H1 (cell line): ENCODE data around the gene LRRC17. TPM values are rescaled to one million over a fixed set of nuclear protein-coding genes. Genes with fewer than 3 reads are reported as not detected.

Source experiments
- CTCF ChIA-PET: fragments of 300-600 bp; sonication (Branson Sonifier 250); formaldehyde crosslinking; loops from one replicate; lab custom pipeline; 2021; ENCODE audit not compliant: partially characterized antibody; lab: Charles Lee
- POLR2A ChIA-PET: fragments of 300-600 bp; sonication (Branson Sonifier 250); formaldehyde crosslinking; loops from one replicate; lab custom pipeline; 2021; ENCODE audit warnings: inconsistent platforms; ENCODE audit not compliant: partially characterized antibody; lab: Charles Lee
- DNase-seq, 2 experiments: peaks; one replicate each; pipeline versions ENCODE4 v3.0.0 to v3.0.0-alpha.2; 2010 to 2022; ENCODE audit warnings: low spot score in 2 of 2, low read depth in 1 of 2, mixed read lengths in 1 of 2
- FAIRE-seq: peaks from 2 replicates; lab custom pipeline; 2011; peaks lifted over from hg19 to GRCh38; lab: Jason Lieb, UNC
- H2AFZ ChIP-seq: 2 replicates; pipeline ENCODE4 v1.8.1; 2012; ENCODE audit warnings: low read length, inconsistent platforms
- H2AK5ac ChIP-seq: 2 replicates; pipeline ENCODE4 v1.6.1; 2013; ENCODE audit warnings: low read depth, low read length
- H2BK120ac ChIP-seq: replicated peaks from 2 replicates; pipeline ENCODE3; 2013; ENCODE audit warnings: low read depth, low read length, inconsistent platforms
- H2BK12ac ChIP-seq: 2 replicates; pipeline ENCODE4 v1.6.1; 2013; ENCODE audit warnings: low read depth, low read length
- H2BK15ac ChIP-seq: 2 replicates; pipeline ENCODE4 v1.6.1; 2013; ENCODE audit warnings: low read length
- H2BK20ac ChIP-seq: 2 replicates; pipeline ENCODE4 v1.6.1; 2013; ENCODE audit warnings: low read length
- H2BK5ac ChIP-seq: 2 replicates; pipeline ENCODE4 v1.6.1; 2013; ENCODE audit warnings: low read depth, low read length
- H3K14ac ChIP-seq: 2 replicates; pipeline ENCODE4 v1.6.1; 2013; ENCODE audit warnings: inconsistent platforms; ENCODE audit not compliant: insufficient read length
- H3K18ac ChIP-seq: 2 replicates; pipeline ENCODE4 v1.6.1; 2013; ENCODE audit warnings: low read length; ENCODE audit errors: extremely low read depth
- H3K23ac ChIP-seq: 2 replicates; pipeline ENCODE4 v1.6.1; 2013; ENCODE audit warnings: inconsistent platforms; ENCODE audit not compliant: insufficient read length
- H3K23me2 ChIP-seq: 2 replicates; pipeline ENCODE4 v1.6.1; 2013; ENCODE audit warnings: low read depth, low read length
- H3K27ac ChIP-seq: 2 replicates; pipeline ENCODE4 v1.6.1; 2011; ENCODE audit warnings: low read depth, low read length, inconsistent platforms
- H3K27me3 ChIP-seq, 4 experiments: replicated peaks in 1 of 4; 1 replicate in 1 of 4; 2 replicates in 3 of 4; pipeline versions ENCODE4 v1.6.1 to v1.8.1; 2011 to 2013; ENCODE audit warnings: low read length in 3 of 4, mild to moderate bottlenecking in 3 of 4, inconsistent platforms in 2 of 4, mixed read lengths in 2 of 4, moderate library complexity in 1 of 4; ENCODE audit not compliant: control insufficient read depth in 3 of 4, insufficient read depth in 3 of 4; ENCODE audit errors: extremely low read depth in 1 of 4
- H3K36me3 ChIP-seq, 4 experiments: 2 replicates each; pipeline versions ENCODE4 v1.6.1 to v1.8.1; 2011 to 2013; ENCODE audit warnings: mild to moderate bottlenecking in 4 of 4, low read length in 3 of 4, moderate library complexity in 2 of 4, control low read depth in 1 of 4, inconsistent platforms in 1 of 4; ENCODE audit not compliant: insufficient read depth in 4 of 4, control insufficient read depth in 2 of 4
- H3K4ac ChIP-seq: replicated peaks from 2 replicates; pipeline ENCODE3; 2013; ENCODE audit warnings: low read length, low read depth, mixed read lengths, inconsistent platforms; ENCODE audit not compliant: insufficient read length
- H3K4me1 ChIP-seq, 4 experiments: replicated peaks in 1 of 4; 1 replicate in 1 of 4; 2 replicates in 3 of 4; pipeline versions ENCODE4 v1.6.1 to v1.8.1; 2011 to 2013; ENCODE audit warnings: low read length in 3 of 4, inconsistent platforms in 2 of 4, mixed read lengths in 1 of 4; ENCODE audit not compliant: insufficient read depth in 4 of 4, control insufficient read depth in 3 of 4
- H3K4me2 ChIP-seq, 2 experiments: 2 replicates each; pipeline versions ENCODE4 v1.6.1 to v1.8.1; 2011 to 2013; ENCODE audit warnings: low read depth in 2 of 2, low read length in 2 of 2, control low read depth in 1 of 2, inconsistent platforms in 1 of 2, mild to moderate bottlenecking in 1 of 2; ENCODE audit not compliant: insufficient read depth in 1 of 2
- H3K4me3 ChIP-seq, 4 experiments: fragments of 200-600, 300-600 bp in 1 of 4; sonication (generic), shearing (Covaris generic), sonication (Bioruptor Twin) in 1 of 4; 2 replicates each; pipeline versions ENCODE4 v1.5.1 to v1.8.1; 2011 to 2016; ENCODE audit warnings: low read length in 4 of 4, low read depth in 3 of 4, control low read depth in 2 of 4, inconsistent platforms in 2 of 4, mild to moderate bottlenecking in 2 of 4, mixed read lengths in 1 of 4, moderate library complexity in 1 of 4; ENCODE audit not compliant: insufficient read depth in 2 of 4; ENCODE audit errors: extremely low read depth in 1 of 4
- H3K56ac ChIP-seq: replicated peaks from 2 replicates; pipeline ENCODE3; 2013; ENCODE audit warnings: low read depth, mild to moderate bottlenecking, mixed read lengths, low read length, inconsistent platforms; ENCODE audit not compliant: insufficient read length
- H3K79me1 ChIP-seq: 2 replicates; pipeline ENCODE4 v1.6.1; 2013; ENCODE audit warnings: low read depth, low read length, control low read depth
- H3K79me2 ChIP-seq, 2 experiments: 2 replicates each; pipeline versions ENCODE4 v1.6.1 to v1.8.1; 2012 to 2013; ENCODE audit warnings: low read length in 2 of 2, mild to moderate bottlenecking in 2 of 2, inconsistent platforms in 1 of 2; ENCODE audit not compliant: insufficient read depth in 2 of 2, control insufficient read depth in 1 of 2
- H3K9ac ChIP-seq, 4 experiments: replicated peaks in 1 of 4; 1 replicate in 1 of 4; 2 replicates in 3 of 4; pipeline versions ENCODE4 v1.6.1 to v1.8.1; 2011 to 2013; ENCODE audit warnings: low read depth in 3 of 4, low read length in 3 of 4, control low read depth in 2 of 4, mild to moderate bottlenecking in 2 of 4, moderate library complexity in 2 of 4, inconsistent platforms in 1 of 4; ENCODE audit errors: extremely low read depth in 1 of 4
- H3K9me3 ChIP-seq, 2 experiments: 2 replicates each; pipeline versions ENCODE4 v1.6.1 to v1.8.1; 2012 to 2013; ENCODE audit warnings: mild to moderate bottlenecking in 2 of 2, moderate library complexity in 2 of 2, control low read depth in 1 of 2, inconsistent platforms in 1 of 2, low read depth in 1 of 2, low read length in 1 of 2, mixed read lengths in 1 of 2; ENCODE audit not compliant: insufficient read depth in 2 of 2
- H4K20me1 ChIP-seq, 2 experiments: replicated peaks in 1 of 2; 2 replicates each; pipeline versions ENCODE3 to v1.8.1; 2011 to 2013; ENCODE audit warnings: inconsistent platforms in 2 of 2, low read length in 2 of 2, mild to moderate bottlenecking in 1 of 2; ENCODE audit not compliant: insufficient read depth in 2 of 2, control insufficient read depth in 1 of 2
- H4K5ac ChIP-seq: 2 replicates; pipeline ENCODE4 v1.6.1; 2013; ENCODE audit warnings: low read length, low read depth, mixed read lengths, inconsistent platforms; ENCODE audit not compliant: insufficient read length
- H4K8ac ChIP-seq: 2 replicates; pipeline ENCODE4 v1.8.0; 2013; ENCODE audit warnings: mild to moderate bottlenecking, moderate library complexity, low read length, inconsistent platforms; ENCODE audit not compliant: insufficient read depth; ENCODE audit errors: extremely low read depth
- H4K91ac ChIP-seq: replicated peaks from 2 replicates; pipeline ENCODE3; 2013; ENCODE audit warnings: low read length, mixed read lengths, inconsistent platforms; ENCODE audit not compliant: insufficient read length
- EZH2 ChIP-seq: fragments of 200-600 bp; sonication (generic); IDR thresholded peaks from 2 replicates; pipeline ENCODE4 v1.7.1; 2012; ENCODE audit warnings: low read depth, mild to moderate bottlenecking, moderate library complexity, low read length, inconsistent platforms; ENCODE audit not compliant: severe bottlenecking
- RAD21 ChIP-seq, 2 experiments: IDR thresholded peaks in 1 of 2; conservative IDR thresholded peaks in 1 of 2; 2 replicates each; pipeline ENCODE4 v1.6.1; 2011; ENCODE audit warnings: low read depth in 2 of 2, low read length in 2 of 2, improper control_type of control experiment in 1 of 2, inconsistent platforms in 1 of 2, mild to moderate bottlenecking in 1 of 2, moderate library complexity in 1 of 2
- WGBS, 2 experiments: shearing (Covaris generic) in 1 of 2; methylation state at CpG; one replicate each; pipeline versions ENCODE4 v1.1.6 to v1.1.7; 2013 to 2015; ENCODE audit warnings: low lambda C conversion rate in 2 of 2, mixed read lengths in 2 of 2, inconsistent platforms in 1 of 2, low coverage in 1 of 2, missing lambda C conversion rate in 1 of 2; ENCODE audit not compliant: insufficient replicate concordance in 2 of 2, insufficient coverage in 1 of 2, insufficient read length in 1 of 2; ENCODE audit errors: extremely low coverage in 1 of 2, missing lambda C conversion rate in 1 of 2; 5-methylcytosine and 5-hydroxymethylcytosine counted together
- polyA plus RNA-seq, 7 experiments: library from polyadenylated mRNA; depleted of rRNA in 3 of 7; stranded (reverse) in 5 of 7; unstranded in 2 of 7; fragments of >200 nt in 5 of 7; fragments of 200-250 nt in 2 of 7; gene quantifications; 1 replicate in 5 of 7; 2 replicates in 1 of 7; 4 replicates in 1 of 7; pipeline versions ENCODE4 v1.2.1 to v1.2.3, GENCODE V29; 2011 to 2013; ENCODE audit warnings: missing spikeins in 2 of 7, mixed read lengths in 2 of 7
- total RNA-seq: library from RNA; stranded (reverse); fragmentation: NEBNext Ultra II Directional; extraction: Animal tissue kit (Norgen Biotek cat#: 25700); gene quantifications from 2 replicates; pipeline ENCODE4 v1.2.1, GENCODE V29; 2021

The LRRC17 gene
- total and polyA plus RNA-seq, 2 of the 8 experiments (the other 6 are each of a cell fraction or from before 2014, with no cell fraction given), result 3.0 TPM

DNA sequence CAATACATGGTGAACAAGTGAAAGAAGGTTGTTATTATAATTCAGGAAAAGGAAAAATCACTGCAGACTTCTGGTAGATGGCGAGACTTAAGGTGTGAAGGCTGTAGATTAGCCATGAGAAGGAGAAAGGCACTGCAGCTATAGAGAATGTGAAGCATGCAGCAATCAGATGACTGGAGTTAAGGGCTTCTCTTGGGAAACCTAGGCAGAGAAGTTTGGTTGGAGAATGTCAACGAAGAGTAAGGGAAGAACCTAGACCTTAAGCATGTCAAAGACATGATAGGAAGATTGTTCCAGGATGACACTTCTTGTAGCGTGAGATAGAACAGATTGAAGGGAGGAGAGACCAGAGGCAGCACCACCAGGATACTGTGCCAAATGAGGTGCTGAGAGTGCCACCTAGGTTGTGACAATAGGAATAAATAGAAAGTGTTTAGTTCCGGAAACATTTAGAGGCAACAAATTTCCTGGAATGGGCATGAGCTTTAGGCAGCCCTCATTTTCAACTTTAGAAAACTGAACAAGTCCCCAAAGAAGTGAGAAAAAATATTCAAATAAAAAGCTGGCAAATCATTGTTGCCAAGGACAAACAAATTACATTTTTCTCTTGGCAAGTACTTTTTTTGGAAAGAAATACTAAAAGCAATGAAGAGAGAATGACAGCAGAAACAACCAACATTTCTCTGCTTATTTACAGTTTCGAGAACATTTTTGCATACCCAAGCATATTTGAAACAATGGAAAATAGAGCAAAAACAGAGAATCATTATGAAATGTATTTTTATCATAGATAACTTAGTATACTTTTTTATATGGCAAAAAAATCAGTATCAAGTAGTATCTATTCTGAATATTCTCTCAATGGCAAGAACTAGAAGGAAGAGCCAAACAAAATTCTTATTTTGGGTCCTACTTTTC lies 4.9 kb downstream of the LRRC17 start:
- Histone ChIP-seq H2BK15ac (no peak overlapping the region), H2BK20ac (no peak overlapping the region), H3K4me2 (peak overlapping the region in 1 of 2 experiments; percentile 3; a peak in 1 of 4 replicates), H3K23ac (no peak overlapping the region), H4K8ac (no peak overlapping the region), H2BK5ac (no peak overlapping the region), H2AFZ (no peak overlapping the region), H4K91ac (no peak overlapping the region), H3K79me1 (no peaks in the 10 kb centered on the region), H2AK5ac (no peak overlapping the region), H2BK12ac (no peak overlapping the region), H3K9me3 (no peaks in the 10 kb centered on the region), H3K4me1 (peaks cover 0 to 9% (median 4%) of the 10 kb centered on the region in 4 experiments; a peak in 4 of 7 replicates), H3K27me3 (no peaks in the 10 kb centered on the region), H4K20me1 (no peaks in the 10 kb centered on the region), H3K4me3 (no peak overlapping the region), H3K9ac (no peak overlapping the region), H3K14ac (no peak overlapping the region), H2BK120ac (no peak overlapping the region), H3K4ac (no peak overlapping the region), H4K5ac (no peak overlapping the region), H3K27ac (no peak overlapping the region), H3K79me2 (no peaks in the 10 kb centered on the region), H3K36me3 (no peaks in the 10 kb centered on the region; a peak in 1 of 8 replicates), H3K23me2 (no peaks in the 10 kb centered on the region), H3K18ac (no peak overlapping the region), H3K56ac (no peak overlapping the region)
- 86% methylated on average over 5 of the region's 5 CpGs; no CpG with 5 or more reads in 1 of the 2 experiments for WGBS, 2 experiments
- ChIA-PET CTCF (interaction anchor here (0.5 to 1.8 kb wide), 3 partner anchors 15 to 425 kb away, joined by 3 to 5 read pairs (median 4); no protein-coding TSS in a partner anchor), POLR2A (interaction anchor here (2.0 kb wide), 1 partner anchor 157 kb away, joined by 4 read pairs; the partner anchor contains the start of genes ARMC10 and FBXL13)
- no peak for FAIRE-seq
- no peak for DNase-seq
- TF ChIP-seq EZH2 (no peak), RAD21 (IDR thresholded peaks at IDR 0.05 in 1 of 2, conservative IDR thresholded peaks at IDR 0.05 in 1 of 2; ENCODE audit: low read depth in 2 of 2, low read length in 2 of 2) (peak in 1 of 2 experiments; percentile 21; a peak in 1 of 4 replicates)
